SK-N-SH (cell line): ENCODE measurements around the gene SSNA1. TPM values are rescaled to one million over a fixed set of nuclear protein-coding genes. Genes with fewer than 3 reads are reported as not detected.

Experiments used
- CTCF ChIA-PET: fragments of 300-600, 350-600 bp; formaldehyde crosslinking; extraction: SDS; loops from one replicate; lab custom pipeline; 2021; lab: Yijun Ruan, JAX
- POLR2A ChIA-PET: fragments of 350-600 bp; sonication (Branson Sonifier 250); formaldehyde crosslinking; extraction: SDS; loops from one replicate; lab custom pipeline; 2020; ENCODE audit warnings: antibody characterized with exemption, inconsistent platforms; lab: Yijun Ruan, JAX
- DNase-seq: peaks from one replicate; pipeline ENCODE4 v3.0.0; 2012
- H2AFZ ChIP-seq: fragments of 200-600 bp; sonication (generic); 2 replicates; pipeline ENCODE4 v1.8.1; 2016; ENCODE audit warnings: antibody characterized with exemption, mild to moderate bottlenecking, low read depth
- H3F3A ChIP-seq: fragments of 200-600 bp; sonication (generic); replicated peaks from 2 replicates; pipeline ENCODE3; 2016; ENCODE audit warnings: antibody characterized with exemption, mild to moderate bottlenecking; ENCODE audit not compliant: insufficient read depth
- H3K27ac ChIP-seq, 2 experiments: fragments of 200-500 bp in 1 of 2; fragments of 200-600 bp in 1 of 2; sonication (Bioruptor generic) in 1 of 2; sonication (generic), shearing (Covaris generic) in 1 of 2; 2 replicates each; pipeline versions ENCODE4 v1.5.1 to v1.6.1; 2014 to 2016; ENCODE audit warnings: low read depth in 2 of 2, inconsistent platforms in 1 of 2, low read length in 1 of 2, mild to moderate bottlenecking in 1 of 2, mixed read lengths in 1 of 2
- H3K27me3 ChIP-seq: fragments of 200-600 bp; sonication (generic), shearing (Covaris generic); 2 replicates; pipeline ENCODE4 v1.6.1; 2016; ENCODE audit warnings: mixed run types; ENCODE audit not compliant: insufficient read depth
- H3K36me3 ChIP-seq, 2 experiments: fragments of 200-500 bp in 1 of 2; fragments of 200-600 bp in 1 of 2; sonication (Bioruptor generic) in 1 of 2; sonication (generic) in 1 of 2; replicated peaks in 1 of 2; 2 replicates each; pipeline versions ENCODE3 to v1.5.1; 2014 to 2016; ENCODE audit warnings: low read length in 1 of 2, mild to moderate bottlenecking in 1 of 2; ENCODE audit not compliant: insufficient read depth in 2 of 2, control insufficient read depth in 1 of 2
- H3K4me1 ChIP-seq, 2 experiments: fragments of 200-500 bp in 1 of 2; fragments of 200-600 bp in 1 of 2; sonication (Bioruptor generic) in 1 of 2; sonication (generic), shearing (Covaris generic) in 1 of 2; 2 replicates each; pipeline versions ENCODE4 v1.5.1 to v1.6.1; 2014 to 2016; ENCODE audit warnings: low read depth in 1 of 2, low read length in 1 of 2, mixed run types in 1 of 2; ENCODE audit not compliant: insufficient read depth in 2 of 2, control insufficient read depth in 1 of 2
- H3K4me2 ChIP-seq: fragments of 200-600 bp; sonication (generic), shearing (Covaris generic); 2 replicates; pipeline ENCODE4 v1.6.1; 2017; ENCODE audit warnings: mixed run types
- H3K4me3 ChIP-seq, 2 experiments: fragments of 200-500 bp in 1 of 2; fragments of 200-600 bp in 1 of 2; sonication (Bioruptor generic) in 1 of 2; sonication (generic), shearing (Covaris generic) in 1 of 2; 2 replicates each; pipeline versions ENCODE4 v1.5.1 to v1.8.1; 2014 to 2016; ENCODE audit warnings: low read depth in 2 of 2, inconsistent platforms in 1 of 2, low read length in 1 of 2, mild to moderate bottlenecking in 1 of 2, mixed read lengths in 1 of 2, moderate library complexity in 1 of 2
- H3K79me2 ChIP-seq: fragments of 200-600 bp; sonication (generic); 2 replicates; pipeline ENCODE4 v1.8.1; 2017; ENCODE audit warnings: mild to moderate bottlenecking; ENCODE audit not compliant: insufficient read depth
- H3K9ac ChIP-seq: fragments of 200-600 bp; sonication (generic); 2 replicates; pipeline ENCODE4 v1.6.1; 2017; ENCODE audit warnings: mixed run types
- H3K9me2 ChIP-seq: fragments of 200-600 bp; sonication (generic); 2 replicates; pipeline ENCODE4 v1.6.1; 2017; ENCODE audit warnings: mixed run types
- H3K9me3 ChIP-seq: fragments of 200-600 bp; sonication (generic); 2 replicates; pipeline ENCODE4 v1.6.1; 2017; ENCODE audit warnings: mixed run types, mild to moderate bottlenecking, moderate library complexity
- H4K20me1 ChIP-seq: fragments of 200-600 bp; sonication (generic); 2 replicates; pipeline ENCODE4 v1.6.1; 2017; ENCODE audit warnings: mild to moderate bottlenecking, mixed run types; ENCODE audit not compliant: insufficient read depth
- CHD2 ChIP-seq: fragments of 150-350 bp; IDR thresholded peaks from 2 replicates; pipeline ENCODE4 v1.6.1; 2018; ENCODE audit warnings: low read length; ENCODE audit not compliant: partially characterized antibody
- EZH2phosphoT487 ChIP-seq: fragments of 200-600 bp; sonication (generic); IDR thresholded peaks from 2 replicates; pipeline ENCODE4 v1.6.1; 2017; ENCODE audit warnings: low read depth, mixed run types, mild to moderate bottlenecking, antibody characterized with exemption, moderate library complexity, borderline replicate concordance
- FOSL2 ChIP-seq: IDR thresholded peaks from 2 replicates; pipeline ENCODE4 v1.4.0; 2012; ENCODE audit warnings: low read depth, mild to moderate bottlenecking, moderate library complexity, borderline replicate concordance
- FOXJ3 ChIP-seq: sonication (generic); formaldehyde crosslinking; IDR thresholded peaks from 2 replicates; pipeline ENCODE4 v1.5.1; 2020; ENCODE audit warnings: mild to moderate bottlenecking, missing genetic modification reagents
- FOXM1 ChIP-seq: IDR thresholded peaks from 2 replicates; pipeline ENCODE4 v1.4.0; 2012; ENCODE audit warnings: low read depth, mild to moderate bottlenecking
- GATA2 ChIP-seq: sonication (generic); formaldehyde crosslinking; IDR thresholded peaks from 2 replicates; pipeline ENCODE4 v1.5.0; 2020; ENCODE audit warnings: mild to moderate bottlenecking, missing genetic modification reagents
- NFIC ChIP-seq: IDR thresholded peaks from 2 replicates; pipeline ENCODE4 v1.4.0; 2012; ENCODE audit warnings: borderline replicate concordance
- NRF1 ChIP-seq: IDR thresholded peaks from 2 replicates; pipeline ENCODE4 v1.6.1; 2012; ENCODE audit warnings: low read depth, mild to moderate bottlenecking, low read length
- POLR2AphosphoS5 ChIP-seq: IDR thresholded peaks from 2 replicates; pipeline ENCODE4 v1.6.1; 2012; ENCODE audit warnings: low read depth, low read length
- RAD21 ChIP-seq: IDR thresholded peaks from 2 replicates; pipeline ENCODE4 v1.6.1; 2012; ENCODE audit warnings: mild to moderate bottlenecking, low read length
- REST ChIP-seq: IDR thresholded peaks from 2 replicates; pipeline ENCODE4 v1.6.1; 2012; ENCODE audit warnings: mild to moderate bottlenecking, low read depth, low read length, moderate library complexity
- RFX5 ChIP-seq: IDR thresholded peaks from 2 replicates; pipeline ENCODE4 v1.6.1; 2012; ENCODE audit warnings: mild to moderate bottlenecking, improper control_type of control experiment, low read length
- RXRA ChIP-seq: IDR thresholded peaks from 2 replicates; pipeline ENCODE4 v1.4.0; 2012; ENCODE audit warnings: low read depth, mild to moderate bottlenecking, borderline replicate concordance
- SIN3A ChIP-seq: IDR thresholded peaks from 2 replicates; pipeline ENCODE4 v1.6.1; 2012; ENCODE audit warnings: low read depth, mild to moderate bottlenecking, low read length, moderate library complexity, borderline replicate concordance
- TCF12 ChIP-seq: IDR thresholded peaks from 2 replicates; pipeline ENCODE4 v1.4.0; 2012
- TEAD4 ChIP-seq: IDR thresholded peaks from 2 replicates; pipeline ENCODE4 v1.4.0; 2012; ENCODE audit warnings: mild to moderate bottlenecking, borderline replicate concordance; ENCODE audit not compliant: insufficient read depth
- USF1 ChIP-seq: IDR thresholded peaks from 2 replicates; pipeline ENCODE4 v1.4.0; 2012; ENCODE audit warnings: low read depth, borderline replicate concordance
- ZBTB33 ChIP-seq: IDR thresholded peaks from 2 replicates; pipeline ENCODE4 v1.4.0; 2012; ENCODE audit warnings: low read depth, borderline replicate concordance
- WGBS: methylation state at CpG from one replicate; pipeline ENCODE4 v1.1.6; 2017; ENCODE audit warnings: low lambda C conversion rate; 5-methylcytosine and 5-hydroxymethylcytosine counted together
- polyA plus RNA-seq, 3 experiments: library from polyadenylated mRNA; depleted of rRNA; stranded (reverse); fragments of >200 nt; gene quantifications; 2 replicates each; pipeline ENCODE4 v1.2.3, GENCODE V29; 2012
- TF ChIP-seq, protein P1 (sequence below): fragments of 200-600 bp; sonication (generic); IDR thresholded peaks from 2 replicates; pipeline ENCODE4 v1.6.1; 2017; ENCODE audit warnings: antibody characterized with exemption, mild to moderate bottlenecking, moderate library complexity

Gene SSNA1
- polyA plus RNA-seq, 1 of the 3 experiments (the other 2 are of a cell fraction) = 124 TPM

GRCh38 chr9:137184881-137185660 lies 3.4 kb upstream of the SSNA1 start:
- TF ChIP-seq FOSL2 (no peak), EZH2phosphoT487 (no peak), USF1 (no peak), NRF1 (no peak), CHD2 (no peak), NFIC (no peak), SIN3A (no peak), REST (no peak), TEAD4 (no peak), ZBTB33 (no peak), FOXM1 (no peak), RFX5 (no peak), POLR2AphosphoS5 (no peak), RXRA (no peak), RAD21 (no peak), TCF12 (no peak), FOXJ3 (CRISPR knock-in tag) (no peak), GATA2 (no peak)
- TF ChIP-seq, protein P1, sequence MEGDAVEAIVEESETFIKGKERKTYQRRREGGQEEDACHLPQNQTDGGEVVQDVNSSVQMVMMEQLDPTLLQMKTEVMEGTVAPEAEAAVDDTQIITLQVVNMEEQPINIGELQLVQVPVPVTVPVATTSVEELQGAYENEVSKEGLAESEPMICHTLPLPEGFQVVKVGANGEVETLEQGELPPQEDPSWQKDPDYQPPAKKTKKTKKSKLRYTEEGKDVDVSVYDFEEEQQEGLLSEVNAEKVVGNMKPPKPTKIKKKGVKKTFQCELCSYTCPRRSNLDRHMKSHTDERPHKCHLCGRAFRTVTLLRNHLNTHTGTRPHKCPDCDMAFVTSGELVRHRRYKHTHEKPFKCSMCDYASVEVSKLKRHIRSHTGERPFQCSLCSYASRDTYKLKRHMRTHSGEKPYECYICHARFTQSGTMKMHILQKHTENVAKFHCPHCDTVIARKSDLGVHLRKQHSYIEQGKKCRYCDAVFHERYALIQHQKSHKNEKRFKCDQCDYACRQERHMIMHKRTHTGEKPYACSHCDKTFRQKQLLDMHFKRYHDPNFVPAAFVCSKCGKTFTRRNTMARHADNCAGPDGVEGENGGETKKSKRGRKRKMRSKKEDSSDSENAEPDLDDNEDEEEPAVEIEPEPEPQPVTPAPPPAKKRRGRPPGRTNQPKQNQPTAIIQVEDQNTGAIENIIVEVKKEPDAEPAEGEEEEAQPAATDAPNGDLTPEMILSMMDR = no peak
- TF ChIP-seq, all 33 proteins: peak for 0
- no peak overlapping the region; a peak in 1 of 4 replicates for H3K27ac ChIP-seq
- no peaks in the 10 kb centered on the region for H3K9me3 ChIP-seq
- ChIA-PET CTCF (interaction anchor here (1.4 kb wide), 1 partner anchor 52 kb away, joined by 4 read pairs; no protein-coding TSS in a partner anchor), POLR2A (no interaction called here)
- peaks cover 2 to 56% of the 10 kb centered on the region in 2 experiments for H3K36me3 ChIP-seq
- H3K4me1 ChIP-seq = peaks cover 12 to 34% of the 10 kb centered on the region in 2 experiments; a peak in 3 of 4 replicates
- H3K9me2 ChIP-seq = no peaks in the 10 kb centered on the region
- no peak overlapping the region for H2AFZ ChIP-seq
- H3K4me2 ChIP-seq = no peak overlapping the region
- peaks cover 11% of the 10 kb centered on the region for H4K20me1 ChIP-seq
- no peaks in the 10 kb centered on the region for H3K27me3 ChIP-seq
- peaks cover 15% of the 10 kb centered on the region for H3F3A ChIP-seq
- WGBS = 95% methylated on average over 32 of the region's 48 CpGs
- no peak for DNase-seq
- H3K9ac ChIP-seq = no peak overlapping the region
- H3K79me2 ChIP-seq = peaks cover 34% of the 10 kb centered on the region
- no peak overlapping the region for H3K4me3 ChIP-seq
